Vagina (tissue), 2 donors: Measurements from ENCODE around the gene TAX1BP3.

Experiments used
- POLR2A ChIP-seq, 2 donors: fragments of 450-650 bp; IDR thresholded peaks; one replicate each; pipeline ENCODE4 v1.6.1; 2017; ENCODE audit warnings: antibody characterized with exemption in 2 of 2, mild to moderate bottlenecking in 2 of 2, moderate library complexity in 2 of 2
- TF ChIP-seq, protein P1 (sequence below), 3 experiments: fragments of 450-650 bp in 2 of 3; fragments of 200-600 bp in 1 of 3; sonication (generic) in 1 of 3; IDR thresholded peaks; one replicate each; pipeline ENCODE4 v1.5.1; 2017 to 2019; ENCODE audit warnings: antibody characterized with exemption in 3 of 3, mild to moderate bottlenecking in 2 of 3, moderate library complexity in 2 of 3

DNA sequence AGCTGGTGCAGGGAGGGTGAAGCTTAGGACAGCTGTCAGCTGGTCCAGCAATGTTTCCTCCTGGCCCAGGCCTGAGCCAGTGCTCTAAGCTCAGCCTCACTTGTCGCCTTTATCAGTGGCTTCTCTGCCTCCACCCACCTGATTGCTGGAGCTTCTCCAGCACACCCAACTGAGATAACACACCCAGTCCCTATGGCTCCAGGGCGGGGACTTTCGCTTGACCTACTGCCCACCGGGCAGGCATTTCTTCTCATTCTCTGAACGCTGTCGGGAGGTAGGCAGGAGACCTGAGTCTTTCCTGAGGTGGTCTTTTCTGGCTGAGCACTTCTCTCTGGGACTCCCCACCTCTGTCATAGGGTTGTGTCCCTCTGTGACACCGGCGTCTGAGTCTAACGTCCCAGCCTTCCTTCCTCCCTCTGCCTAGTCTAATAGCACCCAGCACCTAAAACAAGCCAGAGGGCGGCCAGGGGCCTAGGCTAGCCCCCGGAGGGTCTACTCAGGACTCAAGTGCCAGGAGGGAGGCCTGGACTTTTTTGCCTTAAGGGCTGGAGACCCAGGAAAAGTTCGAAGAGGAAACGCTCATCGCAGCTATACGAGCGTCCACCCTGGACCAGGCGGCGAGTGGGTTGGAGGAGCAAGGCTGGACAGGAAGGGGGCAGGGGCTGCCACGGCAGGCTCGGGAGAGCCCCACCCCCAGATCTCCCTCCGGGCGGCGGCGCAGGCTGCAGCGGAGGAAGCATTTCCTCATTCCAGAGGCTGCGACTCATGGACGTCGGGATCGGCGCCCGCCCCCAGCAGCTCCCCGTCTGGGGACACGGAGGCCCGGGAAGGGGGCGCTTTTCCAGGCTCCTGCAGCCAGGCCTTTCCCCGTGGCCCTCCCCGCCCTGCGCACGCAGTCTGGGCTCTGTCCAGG, 756 bp downstream of the TAX1BP3 start:
- TF ChIP-seq POLR2A (IDR thresholded peaks at IDR 0.05), result peak in 1 of 2 donors; percentile 53
- TF ChIP-seq, protein P1, sequence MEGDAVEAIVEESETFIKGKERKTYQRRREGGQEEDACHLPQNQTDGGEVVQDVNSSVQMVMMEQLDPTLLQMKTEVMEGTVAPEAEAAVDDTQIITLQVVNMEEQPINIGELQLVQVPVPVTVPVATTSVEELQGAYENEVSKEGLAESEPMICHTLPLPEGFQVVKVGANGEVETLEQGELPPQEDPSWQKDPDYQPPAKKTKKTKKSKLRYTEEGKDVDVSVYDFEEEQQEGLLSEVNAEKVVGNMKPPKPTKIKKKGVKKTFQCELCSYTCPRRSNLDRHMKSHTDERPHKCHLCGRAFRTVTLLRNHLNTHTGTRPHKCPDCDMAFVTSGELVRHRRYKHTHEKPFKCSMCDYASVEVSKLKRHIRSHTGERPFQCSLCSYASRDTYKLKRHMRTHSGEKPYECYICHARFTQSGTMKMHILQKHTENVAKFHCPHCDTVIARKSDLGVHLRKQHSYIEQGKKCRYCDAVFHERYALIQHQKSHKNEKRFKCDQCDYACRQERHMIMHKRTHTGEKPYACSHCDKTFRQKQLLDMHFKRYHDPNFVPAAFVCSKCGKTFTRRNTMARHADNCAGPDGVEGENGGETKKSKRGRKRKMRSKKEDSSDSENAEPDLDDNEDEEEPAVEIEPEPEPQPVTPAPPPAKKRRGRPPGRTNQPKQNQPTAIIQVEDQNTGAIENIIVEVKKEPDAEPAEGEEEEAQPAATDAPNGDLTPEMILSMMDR (IDR thresholded peaks at IDR 0.05), result no peak
